Right lobe of liver (tissue), 4 donors: ENCODE measurements around the gene G3BP2.

Experiments
- CTCF ChIP-seq, 4 donors: fragments of 200-600 bp in 3 of 4; fragments of 450-650 bp in 1 of 4; IDR thresholded peaks; one replicate each; pipeline versions ENCODE4 v1.5.1 to v1.8.0; 2016 to 2022; ENCODE audit warnings: antibody characterized with exemption in 4 of 4, mild to moderate bottlenecking in 2 of 4
- POLR2A ChIP-seq: fragments of 450-650 bp; IDR thresholded peaks from one replicate; pipeline ENCODE4 v1.6.1; 2017; ENCODE audit warnings: antibody characterized with exemption, mild to moderate bottlenecking
- donor health status: DM: no; HTN: no; CAD: no.
- donor health status: DM: no; HTN: no; CAD: no.
- donor health status: DM: no; HTN: yes; CAD: no.

GRCh38 chr4:75637176-75637575, 36.0 kb downstream of the G3BP2 start:
- TF ChIP-seq CTCF (IDR thresholded peaks at IDR 0.05): no peak
- no peak for TF ChIP-seq POLR2A
